Karpas-422 (cell line): ENCODE measurements around the gene GRB10. TPM values are rescaled to one million over a fixed set of nuclear protein-coding genes. Genes with fewer than 3 reads are reported as not detected.

Experiments
- DNase-seq: peaks from one replicate; pipeline ENCODE4 v3.0.0-alpha.2; 2015
- H2AFZ ChIP-seq: fragments of 200-600 bp; sonication (generic); 2 replicates; pipeline ENCODE4 v1.6.1; 2014; ENCODE audit warnings: antibody characterized with exemption, low read length, mixed read lengths
- H3K27ac ChIP-seq: fragments of 200-600 bp; sonication (generic); 2 replicates; pipeline ENCODE4 v1.5.1; 2014; ENCODE audit warnings: mild to moderate bottlenecking, low read length, moderate library complexity
- H3K27me3 ChIP-seq: fragments of 200-600 bp; sonication (generic); 2 replicates; pipeline ENCODE4 v1.6.1; 2014; ENCODE audit warnings: low read length, mixed read lengths
- H3K36me3 ChIP-seq: fragments of 200-600 bp; sonication (generic); 2 replicates; pipeline ENCODE4 v1.6.1; 2014; ENCODE audit warnings: low read length, mixed read lengths; ENCODE audit not compliant: insufficient read depth
- H3K4me1 ChIP-seq: fragments of 200-600 bp; sonication (generic); 2 replicates; pipeline ENCODE4 v1.6.1; 2014; ENCODE audit warnings: mild to moderate bottlenecking, low read length, mixed read lengths
- H3K4me2 ChIP-seq: fragments of 200-600 bp; sonication (generic); 2 replicates; pipeline ENCODE4 v1.6.1; 2014; ENCODE audit warnings: low read length, low read depth, mild to moderate bottlenecking; ENCODE audit not compliant: poor library complexity, severe bottlenecking
- H3K4me3 ChIP-seq: fragments of 200-600 bp; sonication (generic); 2 replicates; pipeline ENCODE4 v1.5.1; 2014; ENCODE audit warnings: mild to moderate bottlenecking, antibody characterized with exemption, low read length, mixed read lengths
- H3K79me2 ChIP-seq: fragments of 200-600 bp; sonication (generic); 2 replicates; pipeline ENCODE4 v1.6.1; 2014; ENCODE audit warnings: mild to moderate bottlenecking, low read length, mixed read lengths
- H3K9ac ChIP-seq: fragments of 200-600 bp; sonication (generic); 2 replicates; pipeline ENCODE4 v1.6.0; 2014; ENCODE audit warnings: low read length
- H3K9me2 ChIP-seq: fragments of 200-600 bp; sonication (generic), shearing (Covaris generic); replicated peaks from 2 replicates; pipeline ENCODE4 v1.6.0; 2014; ENCODE audit warnings: mild to moderate bottlenecking, low read length, moderate library complexity; ENCODE audit not compliant: insufficient read depth
- H3K9me3 ChIP-seq: fragments of 300-700, 200-600 bp; sonication (generic); 2 replicates; pipeline ENCODE4 v1.6.1; 2014; ENCODE audit warnings: low read length, mixed read lengths
- H4K20me1 ChIP-seq: fragments of 200-600 bp; sonication (generic); 2 replicates; pipeline ENCODE4 v1.6.1; 2014; ENCODE audit warnings: mild to moderate bottlenecking, antibody characterized with exemption, low read length, low read depth; ENCODE audit not compliant: insufficient read depth
- total RNA-seq: library from RNA; depleted of rRNA; stranded (reverse); fragments of >200 nt; shearing (Covaris generic); gene quantifications from 2 replicates; pipeline ENCODE4 v1.2.3, GENCODE V29; 2014; ENCODE audit warnings: low replicate concordance

The GRB10 gene
- total RNA-seq, 1 experiment from 2014 or later: not detected

DNA sequence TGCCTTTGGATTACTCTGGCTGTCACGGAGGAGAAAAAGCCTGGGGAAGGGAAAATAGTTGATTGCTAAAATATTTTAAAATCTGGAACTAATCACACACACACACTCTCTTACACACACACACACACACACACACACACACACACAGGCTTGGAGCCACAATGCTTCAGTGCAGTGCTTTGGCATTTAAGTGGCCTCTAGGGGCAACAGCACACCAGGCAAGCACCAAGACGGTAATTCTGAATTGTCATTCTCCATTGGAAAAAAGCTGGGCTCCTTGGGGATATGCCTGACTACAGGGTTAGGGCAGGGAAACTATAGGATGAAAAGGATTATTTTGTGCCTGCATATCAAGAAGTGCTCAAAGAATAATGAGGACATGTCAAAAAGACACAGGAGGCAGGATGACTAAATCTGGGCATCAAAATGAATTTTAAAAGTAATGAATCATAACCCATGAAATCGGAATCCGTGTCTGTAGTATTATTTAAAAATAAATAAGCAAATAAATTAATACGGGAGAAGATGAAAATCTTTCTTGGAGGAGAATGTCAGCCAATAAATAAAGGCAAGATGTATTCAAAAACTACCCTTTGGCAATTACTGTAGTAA is 187.1 kb downstream of the GRB10 start:
- Histone ChIP-seq H3K4me1 (peaks cover 35% of the 10 kb centered on the region), H3K9ac (no peak overlapping the region)
- peak; percentile 62 for DNase-seq

DNA sequence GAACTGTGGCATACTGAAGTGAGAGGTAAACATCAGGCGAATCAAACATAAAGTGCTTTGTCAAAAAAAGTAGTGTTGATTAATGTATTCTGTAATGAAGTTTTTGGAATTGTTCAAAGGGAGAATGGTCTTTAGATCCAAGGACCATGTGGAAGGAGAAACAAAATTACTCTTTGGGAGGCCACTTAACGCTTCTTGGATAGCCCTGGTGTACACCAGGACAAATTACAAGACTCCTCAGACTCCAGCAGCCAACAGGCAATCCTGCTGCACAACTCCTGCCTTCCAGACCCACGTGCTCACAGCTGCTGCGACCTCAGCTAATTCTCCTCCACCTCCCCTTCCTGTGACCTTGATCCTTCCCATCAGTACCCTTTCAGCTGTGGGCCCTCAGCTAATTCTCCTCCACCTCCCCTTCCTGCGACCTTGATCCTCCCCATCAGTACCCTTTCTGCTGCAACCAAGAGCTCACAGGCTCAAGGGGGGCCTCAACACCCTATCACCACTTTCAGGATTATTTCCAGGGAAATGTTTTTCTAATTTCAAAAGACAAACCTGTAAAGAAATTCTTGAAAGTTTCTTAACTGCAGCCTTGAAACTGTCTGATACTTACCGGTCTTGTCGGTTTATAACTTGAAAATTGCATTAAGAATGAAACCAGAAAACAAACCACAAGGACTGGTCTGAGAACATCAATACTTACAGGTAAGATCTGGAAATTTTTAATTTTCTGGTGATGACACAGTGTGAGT is 187.8 kb downstream of the GRB10 start:
- Histone ChIP-seq H4K20me1 (no peaks in the 10 kb centered on the region), H3K9me2 (no peaks in the 10 kb centered on the region), H2AFZ (no peak overlapping the region), H3K4me2 (no peak overlapping the region), H3K4me1 (peaks cover 35% of the 10 kb centered on the region), H3K9me3 (no peaks in the 10 kb centered on the region), H3K27me3 (no peaks in the 10 kb centered on the region), H3K36me3 (no peaks in the 10 kb centered on the region), H3K79me2 (no peaks in the 10 kb centered on the region), H3K9ac (no peak overlapping the region), H3K4me3 (no peak overlapping the region), H3K27ac (no peak overlapping the region)
- DNase-seq: peak; percentile 23

More for the DNA sequence above, 187.1 kb downstream of the GRB10 start:
- no peak overlapping the region for H3K4me3 ChIP-seq
- no peaks in the 10 kb centered on the region for H3K27me3 ChIP-seq
- no peaks in the 10 kb centered on the region for H3K79me2 ChIP-seq
- no peaks in the 10 kb centered on the region for H3K36me3 ChIP-seq
- H2AFZ ChIP-seq: no peak overlapping the region
- no peak overlapping the region for H3K27ac ChIP-seq
- no peak overlapping the region for H3K4me2 ChIP-seq
- no peaks in the 10 kb centered on the region for H3K9me2 ChIP-seq
- H4K20me1 ChIP-seq: no peaks in the 10 kb centered on the region
- no peaks in the 10 kb centered on the region for H3K9me3 ChIP-seq

DNA sequence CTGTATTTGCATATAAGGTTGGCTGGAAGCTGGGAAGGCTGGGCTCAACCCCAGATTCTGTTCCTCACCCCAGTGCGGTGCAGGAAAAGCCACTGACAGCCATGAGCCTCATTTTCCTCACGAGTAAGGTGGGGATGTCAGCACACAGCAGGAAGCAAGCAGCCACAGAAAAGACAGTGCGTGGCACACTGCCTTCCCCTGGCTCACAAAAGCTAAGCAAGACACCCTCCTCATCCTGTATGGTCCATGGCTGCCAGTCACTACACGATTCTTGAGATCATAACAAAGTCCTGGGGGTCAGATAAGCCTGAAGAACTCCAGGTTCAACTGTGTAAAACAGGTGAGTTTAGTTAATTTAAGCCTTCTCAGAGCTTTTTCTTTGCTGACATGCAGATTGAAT is 188.6 kb downstream of the GRB10 start:
- Histone ChIP-seq H3K27ac (no peak overlapping the region), H3K4me1 (peaks cover 35% of the 10 kb centered on the region), H3K4me3 (no peak overlapping the region), H3K4me2 (no peak overlapping the region), H3K9ac (no peak overlapping the region), H3K36me3 (no peaks in the 10 kb centered on the region), H3K27me3 (no peaks in the 10 kb centered on the region), H4K20me1 (no peaks in the 10 kb centered on the region), H3K9me2 (no peaks in the 10 kb centered on the region), H2AFZ (no peak overlapping the region), H3K79me2 (no peaks in the 10 kb centered on the region), H3K9me3 (no peaks in the 10 kb centered on the region)
- no peak for DNase-seq

DNA sequence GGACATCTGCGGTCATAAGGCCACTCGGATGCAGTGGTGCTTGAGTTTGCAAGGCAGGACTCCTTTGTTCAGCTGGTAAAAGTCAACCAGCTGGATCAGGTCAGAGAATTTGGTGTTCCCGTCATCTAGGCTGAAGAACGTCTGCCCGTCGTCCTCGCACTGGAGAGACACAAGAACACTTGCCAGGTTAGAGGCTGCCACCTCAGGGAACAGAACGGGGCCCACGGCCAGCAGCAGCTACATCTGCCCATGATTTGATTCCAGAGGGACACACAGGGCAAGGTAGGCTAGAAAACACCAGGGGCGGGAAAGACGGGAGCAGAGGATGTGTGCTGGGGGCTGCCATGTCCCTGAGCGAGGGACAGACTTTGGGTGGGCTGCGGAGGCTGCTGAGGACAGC is 189.8 kb downstream of the GRB10 start:
- H3K9me3 ChIP-seq: no peaks in the 10 kb centered on the region
- H3K27me3 ChIP-seq: no peaks in the 10 kb centered on the region
- H3K4me2 ChIP-seq: no peak overlapping the region
- no peaks in the 10 kb centered on the region for H3K79me2 ChIP-seq
- H3K9me2 ChIP-seq: no peaks in the 10 kb centered on the region
- H3K4me1 ChIP-seq: peaks cover 35% of the 10 kb centered on the region
- H2AFZ ChIP-seq: no peak overlapping the region
- no peak overlapping the region for H3K4me3 ChIP-seq
- H3K9ac ChIP-seq: no peak overlapping the region
- no peaks in the 10 kb centered on the region for H4K20me1 ChIP-seq
- no peak for DNase-seq
- H3K36me3 ChIP-seq: no peaks in the 10 kb centered on the region
- no peak overlapping the region for H3K27ac ChIP-seq

DNA sequence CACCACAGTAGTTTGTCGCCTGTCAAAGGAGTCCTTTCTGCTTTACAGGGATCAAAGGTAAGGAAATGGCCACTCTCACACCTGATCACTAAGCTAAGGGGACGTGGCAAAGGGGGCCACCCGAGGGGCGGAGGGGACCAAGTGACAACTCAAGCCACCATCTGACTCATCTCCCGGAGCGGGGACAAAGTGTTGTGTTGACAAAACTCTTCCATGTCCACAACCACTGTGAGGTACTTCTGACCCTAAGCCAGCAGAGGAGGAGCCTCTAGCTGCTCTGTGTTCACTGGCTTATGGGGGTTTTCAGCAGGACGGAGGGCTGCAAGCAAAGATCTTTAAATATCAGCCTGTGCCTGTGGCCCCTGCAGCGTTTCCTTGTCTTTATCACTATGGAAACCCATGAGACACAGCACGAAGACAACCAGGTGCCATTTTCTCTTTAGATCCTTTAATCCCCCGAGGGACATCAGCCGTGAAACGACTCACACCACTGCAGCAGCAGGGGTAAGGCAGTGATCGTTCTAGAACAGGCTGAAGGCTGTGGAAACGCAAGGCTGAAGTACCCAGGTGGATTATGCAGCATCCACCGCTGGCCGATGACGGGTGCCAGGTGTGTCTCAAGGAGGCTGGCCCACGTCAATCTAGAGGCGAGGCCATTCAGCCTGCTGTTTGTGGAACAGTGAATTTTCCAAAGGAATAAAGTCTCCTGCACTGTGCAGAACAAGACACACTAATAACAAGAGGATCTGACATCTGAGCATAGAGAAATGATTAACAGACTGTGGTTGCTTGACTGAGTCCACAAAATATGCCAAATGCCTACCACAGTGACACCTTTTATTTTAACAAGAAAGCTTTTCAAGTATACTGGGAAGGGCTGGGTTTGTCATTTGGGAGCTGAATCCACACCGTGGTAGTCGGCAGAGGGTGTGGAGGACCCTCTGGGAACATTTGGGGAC is 190.9 kb downstream of the GRB10 start:
- no peak overlapping the region for H2AFZ ChIP-seq
- peak overlapping the region; percentile 50 for H3K9ac ChIP-seq
- H3K4me3 ChIP-seq: peak overlapping the region; percentile 27; the same call in 1 of the 2 replicates
- no peaks in the 10 kb centered on the region for H3K9me2 ChIP-seq
- no peaks in the 10 kb centered on the region for H3K79me2 ChIP-seq
- DNase-seq: peak; percentile 75
- peak overlapping the region; percentile 84 for H3K27ac ChIP-seq
- H3K36me3 ChIP-seq: no peaks in the 10 kb centered on the region
- H4K20me1 ChIP-seq: no peaks in the 10 kb centered on the region
- peak overlapping the region; percentile 62 for H3K4me2 ChIP-seq
- H3K9me3 ChIP-seq: no peaks in the 10 kb centered on the region
- no peaks in the 10 kb centered on the region for H3K27me3 ChIP-seq
- H3K4me1 ChIP-seq: peaks cover 35% of the 10 kb centered on the region

DNA sequence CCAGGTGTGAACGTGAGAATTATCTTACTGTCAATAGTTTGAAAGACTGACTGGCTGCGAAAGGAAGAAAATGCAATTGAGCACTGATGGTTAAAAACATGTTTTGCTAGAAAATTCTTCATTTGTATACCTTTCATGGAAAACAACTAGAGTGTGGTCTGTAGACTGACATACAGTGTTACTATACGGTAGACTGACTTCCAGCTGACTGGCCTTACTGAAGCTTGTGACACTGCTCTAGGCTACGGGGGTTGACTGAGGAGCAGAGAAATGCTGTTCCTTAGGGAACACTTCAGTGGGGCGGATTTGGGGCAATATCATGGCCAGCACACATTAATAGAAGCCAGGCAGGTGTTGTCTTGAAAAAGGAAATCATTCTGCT is 191.6 kb downstream of the GRB10 start:
- H3K27me3 ChIP-seq: no peaks in the 10 kb centered on the region
- no peaks in the 10 kb centered on the region for H3K9me2 ChIP-seq
- DNase-seq: peak; percentile 41
- no peaks in the 10 kb centered on the region for H3K79me2 ChIP-seq
- H3K4me2 ChIP-seq: peak overlapping the region; percentile 62
- H3K4me1 ChIP-seq: peaks cover 35% of the 10 kb centered on the region
- peak overlapping the region; percentile 84 for H3K27ac ChIP-seq
- H3K36me3 ChIP-seq: no peaks in the 10 kb centered on the region
- peak overlapping the region; percentile 50 for H3K9ac ChIP-seq
- no peaks in the 10 kb centered on the region for H4K20me1 ChIP-seq
- no peaks in the 10 kb centered on the region for H3K9me3 ChIP-seq
- no peak overlapping the region for H2AFZ ChIP-seq
- H3K4me3 ChIP-seq: peak overlapping the region; percentile 27; the same call in 1 of the 2 replicates

DNA sequence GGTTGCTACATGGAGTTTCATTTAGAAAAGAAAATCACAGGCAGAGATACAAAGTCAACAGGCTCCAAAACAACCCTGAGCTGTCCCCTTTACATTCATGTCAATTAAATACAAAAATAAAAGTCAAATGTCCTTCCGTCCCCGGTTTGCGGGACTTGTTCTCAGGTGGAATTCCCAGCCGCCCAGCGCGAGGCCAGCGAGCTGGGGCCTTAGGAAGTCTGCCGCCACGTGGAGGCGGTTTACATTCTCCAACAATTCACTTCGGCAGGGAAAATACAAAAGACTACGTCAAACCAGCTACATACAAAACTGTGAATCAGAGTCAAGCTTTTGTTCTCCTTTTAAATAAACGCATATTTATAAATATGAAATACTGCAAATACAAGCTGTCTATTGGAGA is 192.2 kb downstream of the GRB10 start:
- no peak for DNase-seq
- Histone ChIP-seq H3K27me3 (no peaks in the 10 kb centered on the region), H3K79me2 (no peaks in the 10 kb centered on the region), H3K4me1 (peaks cover 35% of the 10 kb centered on the region), H4K20me1 (no peaks in the 10 kb centered on the region), H3K9me3 (no peaks in the 10 kb centered on the region), H3K9me2 (no peaks in the 10 kb centered on the region), H3K36me3 (no peaks in the 10 kb centered on the region), H3K27ac (peak overlapping the region; percentile 84; the same call in 1 of the 2 replicates), H3K4me2 (peak overlapping the region; percentile 62), H2AFZ (no peak overlapping the region), H3K9ac (no peak overlapping the region), H3K4me3 (no peak overlapping the region)

DNA sequence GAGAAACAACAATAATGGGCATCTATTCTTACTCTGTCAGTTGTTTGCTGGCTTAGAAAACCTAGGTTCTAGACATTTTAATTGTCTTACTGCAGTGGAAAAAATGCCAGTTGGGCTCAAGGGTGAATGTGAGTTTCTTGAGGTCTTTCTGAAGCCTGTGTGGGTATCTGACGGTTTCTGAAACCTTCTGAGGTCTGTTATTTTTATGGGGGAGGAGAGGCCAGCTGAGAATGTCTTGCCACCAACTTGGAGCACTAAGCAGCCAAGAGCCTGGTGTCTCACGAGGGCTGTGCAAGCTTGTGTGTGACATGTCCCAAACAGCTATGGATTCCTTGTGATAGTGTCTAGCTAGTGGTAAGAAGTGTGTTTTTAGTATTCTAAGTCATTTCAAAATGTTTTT is 193.3 kb downstream of the GRB10 start:
- Histone ChIP-seq H3K36me3 (no peaks in the 10 kb centered on the region), H3K4me1 (peaks cover 35% of the 10 kb centered on the region), H3K9ac (no peak overlapping the region), H3K27ac (no peak overlapping the region), H3K4me2 (no peak overlapping the region), H3K9me3 (no peaks in the 10 kb centered on the region), H3K27me3 (no peaks in the 10 kb centered on the region), H4K20me1 (no peaks in the 10 kb centered on the region), H3K4me3 (no peak overlapping the region), H3K9me2 (no peaks in the 10 kb centered on the region), H2AFZ (no peak overlapping the region), H3K79me2 (no peaks in the 10 kb centered on the region)
- DNase-seq: no peak
